ENCODE measurements around the gene SIDT2.

- TF ChIP-seq CTCF (IDR thresholded peaks at IDR 0.05) (no peak), ZFX (IDR thresholded peaks at IDR 0.05; ENCODE audit: borderline replicate concordance) (no peak)
These were observed 20.7 kb downstream of the SIDT2 start, which contains the start of gene TAGLN for GRCh38 chr11:117199053-117199915.
